HCT116 (cell line): ENCODE results near the gene MTFP1. TPM values are rescaled to one million over a fixed set of nuclear protein-coding genes. Genes with fewer than 3 reads are reported as not detected.

Source experiments
- ATAC-seq: fragments of 200-7000 bp; cut with Tn5 transposase; 2 replicates; pipeline ENCODE4 v1.9.1; 2020; ENCODE audit warnings: mild to moderate bottlenecking, moderate library complexity
- BruUV-seq: library from RNA; stranded (reverse); fragments of 400-500 nt; replicated peaks from 2 replicates; lab custom pipeline; 2021; lab: Mats Ljungman, UMichigan
- CTCF ChIA-PET: fragments of 300-600 bp; sonication (Branson Sonifier 250); formaldehyde crosslinking; loops from one replicate; lab custom pipeline; 2021; ENCODE audit warnings: antibody characterized with exemption; lab: Charles Lee
- POLR2A ChIA-PET: fragments of 300-600, 350-600 bp; sonication (Branson Sonifier 250); formaldehyde crosslinking; loops from one replicate; lab custom pipeline; 2021; ENCODE audit warnings: antibody characterized with exemption; lab: Charles Lee
- RAD21 ChIA-PET, 2 experiments: fragments of 300-600 bp; sonication (Branson Sonifier 250); formaldehyde crosslinking; loops; one replicate each; lab custom pipeline; 2023; ENCODE audit warnings: low total read pairs in 2 of 2; ENCODE audit not compliant: uncharacterized antibody in 2 of 2, unreplicated experiment in 2 of 2, low non-redundant PET in 1 of 2; lab: Charles Lee
- DNase-seq: peaks from one replicate; pipeline ENCODE4 v3.0.0-alpha.2; 2010; ENCODE audit warnings: low read depth, low spot score
- H2AFZ ChIP-seq: fragments of 200-600 bp; shearing (Covaris generic), sonication (generic); 2 replicates; pipeline ENCODE4 v1.6.1; 2017; ENCODE audit warnings: low read depth, mixed run types, mixed read lengths, antibody characterized with exemption, low read length; ENCODE audit not compliant: poor library complexity, severe bottlenecking
- H3K27ac ChIP-seq: 2 replicates; pipeline ENCODE4 v1.5.1; 2012; ENCODE audit warnings: low read depth, low read length
- H3K27me3 ChIP-seq: fragments of 200-600 bp; sonication (generic); 2 replicates; pipeline ENCODE4 v1.6.1; 2016; ENCODE audit warnings: mixed run types, low read length, mixed read lengths; ENCODE audit not compliant: insufficient read depth
- H3K36me3 ChIP-seq, 2 experiments: fragments of 200-500 bp in 1 of 2; fragments of 200-600 bp in 1 of 2; sonication (Bioruptor generic) in 1 of 2; sonication (generic) in 1 of 2; 2 replicates each; pipeline versions ENCODE4 v1.5.1 to v1.6.1; 2014 to 2016; ENCODE audit warnings: low read length in 2 of 2, inconsistent platforms in 1 of 2, mixed read lengths in 1 of 2, mixed run types in 1 of 2; ENCODE audit not compliant: insufficient read depth in 2 of 2, control insufficient read depth in 1 of 2
- H3K4me1 ChIP-seq, 2 experiments: fragments of 200-600 bp in 1 of 2; sonication (generic) in 1 of 2; 2 replicates each; pipeline versions ENCODE4 v1.5.1 to v1.6.1; 2012 to 2017; ENCODE audit warnings: low read length in 2 of 2, inconsistent platforms in 1 of 2, mild to moderate bottlenecking in 1 of 2, mixed read lengths in 1 of 2, mixed run types in 1 of 2, moderate library complexity in 1 of 2; ENCODE audit not compliant: insufficient read depth in 2 of 2, control insufficient read depth in 1 of 2
- H3K4me2 ChIP-seq: fragments of 200-600 bp; sonication (generic); 2 replicates; pipeline ENCODE4 v1.6.1; 2017; ENCODE audit warnings: mixed run types, low read length, mixed read lengths
- H3K4me3 ChIP-seq, 2 experiments: fragments of 200-600 bp in 1 of 2; sonication (generic) in 1 of 2; replicated peaks in 1 of 2; 2 replicates each; pipeline ENCODE4 v1.5.1; 2011 to 2016; ENCODE audit warnings: low read length in 2 of 2, control low read depth in 1 of 2, low read depth in 1 of 2, mild to moderate bottlenecking in 1 of 2, mixed read lengths in 1 of 2, mixed run types in 1 of 2
- H3K79me2 ChIP-seq: fragments of 200-600 bp; sonication (generic); 2 replicates; pipeline ENCODE4 v1.6.1; 2017; ENCODE audit warnings: mild to moderate bottlenecking, mixed run types, low read length, moderate library complexity, mixed read lengths; ENCODE audit not compliant: insufficient read depth
- H3K9ac ChIP-seq: fragments of 200-600 bp; sonication (generic); 2 replicates; pipeline ENCODE4 v1.6.1; 2016; ENCODE audit warnings: low read length, mixed read lengths
- H3K9me2 ChIP-seq: fragments of 200-600 bp; sonication (generic), shearing (Covaris generic); 2 replicates; pipeline ENCODE4 v1.6.1; 2017; ENCODE audit warnings: mixed run types, mild to moderate bottlenecking, moderate library complexity; ENCODE audit not compliant: insufficient read depth
- H3K9me3 ChIP-seq, 2 experiments: fragments of 200-500 bp in 1 of 2; fragments of 200-600 bp in 1 of 2; sonication (Bioruptor generic) in 1 of 2; sonication (generic) in 1 of 2; 2 replicates each; pipeline ENCODE4 v1.6.1; 2014 to 2017; ENCODE audit warnings: low read length in 2 of 2, mixed read lengths in 2 of 2, inconsistent platforms in 1 of 2, low read depth in 1 of 2, mild to moderate bottlenecking in 1 of 2, mixed run types in 1 of 2, moderate library complexity in 1 of 2; ENCODE audit not compliant: control insufficient read depth in 1 of 2, insufficient read depth in 1 of 2
- H4K20me1 ChIP-seq: fragments of 200-600 bp; sonication (generic), shearing (Covaris generic); 2 replicates; pipeline ENCODE4 v1.6.1; 2017; ENCODE audit warnings: mixed run types, mild to moderate bottlenecking, moderate library complexity; ENCODE audit not compliant: insufficient read depth
- CBX3 ChIP-seq: IDR thresholded peaks from 2 replicates; pipeline ENCODE4 v1.6.1; 2012; ENCODE audit warnings: low read depth
- EGR1 ChIP-seq: IDR thresholded peaks from 2 replicates; pipeline ENCODE4 v1.6.1; 2012; ENCODE audit warnings: low read depth
- ELF1 ChIP-seq: IDR thresholded peaks from 2 replicates; pipeline ENCODE4 v1.6.1; 2012; ENCODE audit warnings: low read depth, borderline replicate concordance
- EZH2 ChIP-seq: fragments of 200-600 bp; sonication (generic); IDR thresholded peaks from 2 replicates; pipeline ENCODE4 v1.6.1; 2017; ENCODE audit warnings: antibody characterized with exemption, mixed run types
- EZH2phosphoT487 ChIP-seq: fragments of 200-600 bp; IDR thresholded peaks from 2 replicates; pipeline ENCODE4 v1.6.1; 2018; ENCODE audit warnings: antibody characterized with exemption, borderline replicate concordance
- FOSL1 ChIP-seq: IDR thresholded peaks from 2 replicates; pipeline ENCODE4 v1.6.1; 2012; ENCODE audit warnings: low read depth
- JUND ChIP-seq: IDR thresholded peaks from 2 replicates; pipeline ENCODE4 v1.6.1; 2012
- POLR2A ChIP-seq: IDR thresholded peaks from 2 replicates; pipeline ENCODE4 v1.7.0; 2011; ENCODE audit warnings: borderline replicate concordance; ENCODE audit not compliant: insufficient read depth, insufficient read length; ENCODE audit errors: extremely low read depth
- POLR2AphosphoS5 ChIP-seq: IDR thresholded peaks from 2 replicates; pipeline ENCODE4 v1.6.1; 2011; ENCODE audit warnings: mild to moderate bottlenecking, low read depth, low read length, moderate library complexity
- SIN3A ChIP-seq: IDR thresholded peaks from 2 replicates; pipeline ENCODE4 v1.6.1; 2012; ENCODE audit warnings: low read depth
- SP1 ChIP-seq: IDR thresholded peaks from 2 replicates; pipeline ENCODE4 v1.6.1; 2012; ENCODE audit warnings: low read depth
- SRF ChIP-seq: IDR thresholded peaks from 2 replicates; pipeline ENCODE4 v1.6.1; 2012; ENCODE audit warnings: low read depth
- intact Hi-C: fragments of 100-400 bp; cut with micrococcal nuclease; formaldehyde crosslinking; loops from 2 replicates; pipeline ENCODE4 v1.10.0; 2022
- total RNA-seq: library from RNA; stranded (reverse); gene quantifications from one replicate; pipeline ENCODE4 v1.2.1, GENCODE V29; 2021; ENCODE audit not compliant: unreplicated experiment
- TF ChIP-seq, protein P1 (sequence below), 3 experiments: fragments of 200-600 bp in 1 of 3; sonication (generic) in 1 of 3; IDR thresholded peaks in 2 of 3; conservative IDR thresholded peaks in 1 of 3; 2 replicates each; pipeline ENCODE4 v1.5.1; 2012 to 2017; ENCODE audit warnings: low read depth in 2 of 3, low read length in 2 of 3, antibody characterized with exemption in 1 of 3, borderline replicate concordance in 1 of 3, control low read depth in 1 of 3, mild to moderate bottlenecking in 1 of 3, mixed read lengths in 1 of 3, mixed run types in 1 of 3, moderate library complexity in 1 of 3; ENCODE audit not compliant: insufficient read depth in 1 of 3
- TF ChIP-seq, protein P2 (sequence below): IDR thresholded peaks from 2 replicates; pipeline ENCODE4 v1.6.1; 2012

Gene MTFP1
- total RNA-seq, 1 experiment from 2014 or later = 36.1 TPM

DNA sequence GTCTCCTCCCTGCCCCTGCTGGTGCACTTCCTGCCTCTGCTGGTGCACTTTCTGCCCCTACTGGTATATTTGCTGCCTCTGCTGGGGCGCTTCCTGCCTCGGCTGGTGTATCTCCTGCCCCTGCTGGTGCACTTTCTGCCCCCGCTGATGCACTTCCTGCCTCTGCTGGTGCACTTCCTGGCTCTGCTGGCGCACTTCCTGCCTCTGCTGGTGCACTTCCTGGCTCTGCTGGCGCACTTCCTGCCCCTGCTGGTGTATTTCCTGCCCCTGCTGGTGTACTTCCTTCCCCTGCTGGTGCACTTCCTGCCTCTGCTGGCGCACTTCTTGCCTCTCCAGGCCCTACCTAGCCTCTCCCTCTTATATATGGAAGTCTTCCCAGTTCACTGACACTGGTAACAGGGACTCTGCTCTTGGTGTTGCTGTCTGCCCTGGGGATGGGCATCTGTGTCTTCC, 10.1 kb downstream of the MTFP1 start (continued):
- TF ChIP-seq, protein P1, sequence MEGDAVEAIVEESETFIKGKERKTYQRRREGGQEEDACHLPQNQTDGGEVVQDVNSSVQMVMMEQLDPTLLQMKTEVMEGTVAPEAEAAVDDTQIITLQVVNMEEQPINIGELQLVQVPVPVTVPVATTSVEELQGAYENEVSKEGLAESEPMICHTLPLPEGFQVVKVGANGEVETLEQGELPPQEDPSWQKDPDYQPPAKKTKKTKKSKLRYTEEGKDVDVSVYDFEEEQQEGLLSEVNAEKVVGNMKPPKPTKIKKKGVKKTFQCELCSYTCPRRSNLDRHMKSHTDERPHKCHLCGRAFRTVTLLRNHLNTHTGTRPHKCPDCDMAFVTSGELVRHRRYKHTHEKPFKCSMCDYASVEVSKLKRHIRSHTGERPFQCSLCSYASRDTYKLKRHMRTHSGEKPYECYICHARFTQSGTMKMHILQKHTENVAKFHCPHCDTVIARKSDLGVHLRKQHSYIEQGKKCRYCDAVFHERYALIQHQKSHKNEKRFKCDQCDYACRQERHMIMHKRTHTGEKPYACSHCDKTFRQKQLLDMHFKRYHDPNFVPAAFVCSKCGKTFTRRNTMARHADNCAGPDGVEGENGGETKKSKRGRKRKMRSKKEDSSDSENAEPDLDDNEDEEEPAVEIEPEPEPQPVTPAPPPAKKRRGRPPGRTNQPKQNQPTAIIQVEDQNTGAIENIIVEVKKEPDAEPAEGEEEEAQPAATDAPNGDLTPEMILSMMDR (IDR thresholded peaks at IDR 0.05 in 2 of 3, conservative IDR thresholded peaks at IDR 0.05 in 1 of 3; ENCODE audit: borderline replicate concordance in 1 of 3, insufficient read depth in 1 of 3, low read depth in 2 of 3, low read length in 2 of 3) = peak; percentile 19 to 58 (median 39); a peak in 3 of 6 replicates
- TF ChIP-seq, protein P2, sequence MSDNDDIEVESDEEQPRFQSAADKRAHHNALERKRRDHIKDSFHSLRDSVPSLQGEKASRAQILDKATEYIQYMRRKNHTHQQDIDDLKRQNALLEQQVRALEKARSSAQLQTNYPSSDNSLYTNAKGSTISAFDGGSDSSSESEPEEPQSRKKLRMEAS = peak; percentile 89
- no peak for TF ChIP-seq FOSL1
- TF ChIP-seq SP1 = peak; percentile 81
- TF ChIP-seq SRF = peak; percentile 80; the same call in 1 of the 2 replicates
- peak; percentile 91 for TF ChIP-seq POLR2AphosphoS5
- peak; percentile 84 for TF ChIP-seq CBX3
- peak; percentile 13 for TF ChIP-seq POLR2A
- peak; percentile 66 for TF ChIP-seq EGR1

DNA sequence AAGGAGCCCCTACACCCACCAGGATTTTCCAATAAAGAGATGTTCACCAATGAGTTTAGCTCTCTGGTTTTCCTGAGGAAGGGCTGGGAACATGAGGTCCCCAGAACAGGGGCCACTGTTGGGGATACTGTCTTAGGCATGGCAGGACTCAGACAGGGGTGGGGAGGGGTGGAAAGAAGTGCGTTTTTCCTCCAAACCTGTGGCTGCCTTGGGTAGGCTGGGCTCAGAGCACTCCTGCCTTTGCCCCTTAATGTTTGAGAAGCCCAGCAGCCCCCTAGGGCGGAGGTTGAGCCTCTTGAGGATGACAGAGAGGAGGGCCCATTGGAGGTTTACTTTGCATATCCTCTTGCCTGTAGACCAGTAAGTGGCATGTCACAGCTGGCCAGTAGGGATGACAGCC, 10.6 kb downstream of the MTFP1 start:
- no peak overlapping the region for H2AFZ ChIP-seq
- CTCF ChIA-PET = interaction anchor here (1.2 kb wide), 1 partner anchor 10 kb away, joined by 6 read pairs; the partner anchor contains the start of gene MTFP1
- TSS peak; percentile 92 for BruUV-seq

More for the DNA sequence above, 10.6 kb downstream of the MTFP1 start:
- DNase-seq (no peak), ATAC-seq (peak; percentile 4)
- TF ChIP-seq JUND = no peak
- TF ChIP-seq, protein P1 (IDR thresholded peaks at IDR 0.05 in 2 of 3, conservative IDR thresholded peaks at IDR 0.05 in 1 of 3; ENCODE audit: borderline replicate concordance in 1 of 3, insufficient read depth in 1 of 3, low read depth in 2 of 3, low read length in 2 of 3) = no peak
- TF ChIP-seq SIN3A = no peak
- no peak for TF ChIP-seq POLR2AphosphoS5
- no peak for TF ChIP-seq SRF
- no peak for TF ChIP-seq POLR2A
- no peak for TF ChIP-seq FOSL1
- TF ChIP-seq, protein P2 = no peak
- TF ChIP-seq ELF1 = no peak
- TF ChIP-seq EZH2 = no peak
- TF ChIP-seq CBX3 = no peak
- no peak for TF ChIP-seq EZH2phosphoT487
- TF ChIP-seq SP1 = no peak
- TF ChIP-seq EGR1 = no peak
- Histone ChIP-seq H3K4me2 (peak overlapping the region; percentile 85), H3K9me2 (no peaks in the 10 kb centered on the region), H3K27ac (peak overlapping the region; percentile 88), H3K27me3 (no peaks in the 10 kb centered on the region), H3K9me3 (no peaks in the 10 kb centered on the region), H3K9ac (peak overlapping the region; percentile 69), H3K79me2 (0 out of 2 replicates have a peak, but pooled peaks cover 5% of the 10 kb centered on the region), H4K20me1 (no peaks in the 10 kb centered on the region), H3K4me1 (peaks cover 11 to 30% of the 10 kb centered on the region in 2 experiments), H3K4me3 (peak overlapping the region; percentile 80 to 82), H3K36me3 (no peaks in the 10 kb centered on the region)
- ChIA-PET RAD21 (no interaction called here), POLR2A (interaction anchor here (0.6 to 1.5 kb wide), 2 partner anchors 8 to 13 kb away, joined by 3 to 4 read pairs; no protein-coding TSS in a partner anchor)
- intact Hi-C loops = no loop called here
